Measurements from ENCODE around the gene GABRA5.

DNA sequence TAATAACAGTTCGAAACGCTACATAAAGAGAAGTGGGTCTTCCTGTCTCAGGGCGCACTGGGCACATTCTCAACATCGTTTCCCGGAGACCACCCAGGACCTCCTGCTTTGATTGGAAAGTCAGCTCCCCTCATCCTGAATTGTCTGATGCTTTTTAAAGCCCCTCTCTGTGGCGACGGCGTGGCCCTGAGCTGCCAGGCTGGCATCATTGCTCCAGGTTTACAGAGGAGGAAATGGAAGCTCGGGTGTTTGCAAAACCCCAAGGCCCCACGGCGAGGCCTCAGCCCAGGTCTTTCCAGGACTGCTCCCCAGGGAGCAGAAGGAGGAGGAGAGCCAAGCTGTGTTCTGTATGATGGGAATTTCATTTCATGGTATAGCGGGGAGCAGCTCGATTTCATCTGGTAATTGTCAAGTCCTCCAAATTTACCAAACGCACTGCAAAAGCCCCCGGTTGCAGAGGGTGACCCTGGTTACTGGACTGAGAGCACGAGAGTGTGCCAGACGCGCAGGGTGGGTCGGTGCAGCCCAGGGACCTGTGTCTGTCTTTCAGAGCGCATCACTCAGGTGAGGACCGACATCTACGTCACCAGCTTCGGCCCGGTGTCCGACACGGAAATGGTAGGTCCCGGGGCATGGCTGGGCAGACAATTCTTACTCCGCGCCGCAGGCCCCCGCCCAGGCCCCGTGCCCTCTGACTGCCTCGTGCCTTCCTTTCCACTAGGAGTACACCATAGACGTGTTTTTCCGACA, 15.9 kb downstream of the GABRA5 start:
- TF ChIP-seq, protein P1, sequence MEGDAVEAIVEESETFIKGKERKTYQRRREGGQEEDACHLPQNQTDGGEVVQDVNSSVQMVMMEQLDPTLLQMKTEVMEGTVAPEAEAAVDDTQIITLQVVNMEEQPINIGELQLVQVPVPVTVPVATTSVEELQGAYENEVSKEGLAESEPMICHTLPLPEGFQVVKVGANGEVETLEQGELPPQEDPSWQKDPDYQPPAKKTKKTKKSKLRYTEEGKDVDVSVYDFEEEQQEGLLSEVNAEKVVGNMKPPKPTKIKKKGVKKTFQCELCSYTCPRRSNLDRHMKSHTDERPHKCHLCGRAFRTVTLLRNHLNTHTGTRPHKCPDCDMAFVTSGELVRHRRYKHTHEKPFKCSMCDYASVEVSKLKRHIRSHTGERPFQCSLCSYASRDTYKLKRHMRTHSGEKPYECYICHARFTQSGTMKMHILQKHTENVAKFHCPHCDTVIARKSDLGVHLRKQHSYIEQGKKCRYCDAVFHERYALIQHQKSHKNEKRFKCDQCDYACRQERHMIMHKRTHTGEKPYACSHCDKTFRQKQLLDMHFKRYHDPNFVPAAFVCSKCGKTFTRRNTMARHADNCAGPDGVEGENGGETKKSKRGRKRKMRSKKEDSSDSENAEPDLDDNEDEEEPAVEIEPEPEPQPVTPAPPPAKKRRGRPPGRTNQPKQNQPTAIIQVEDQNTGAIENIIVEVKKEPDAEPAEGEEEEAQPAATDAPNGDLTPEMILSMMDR (conservative IDR thresholded peaks at IDR 0.05 in 1 of 2, IDR thresholded peaks at IDR 0.05 in 1 of 2; ENCODE audit: extremely low read depth in 1 of 2, insufficient read depth in 1 of 2, low read depth in 1 of 2, low read length in 2 of 2): no peak
- TF ChIP-seq EZH2 (IDR thresholded peaks at IDR 0.05; ENCODE audit: borderline replicate concordance, low read length): no peak

All from mammary epithelial cell (primary cell).